ENCODE data around the gene F13A1. TPM values are rescaled to one million over a fixed set of nuclear protein-coding genes. Genes with fewer than 3 reads are reported as not detected.

F13A1 gene
- total and polyA plus RNA-seq, 2 of the 8 experiments (the other 6 are each of a cell fraction or from before 2014, with no cell fraction given) = 0.57 to 1.5 TPM

DNA sequence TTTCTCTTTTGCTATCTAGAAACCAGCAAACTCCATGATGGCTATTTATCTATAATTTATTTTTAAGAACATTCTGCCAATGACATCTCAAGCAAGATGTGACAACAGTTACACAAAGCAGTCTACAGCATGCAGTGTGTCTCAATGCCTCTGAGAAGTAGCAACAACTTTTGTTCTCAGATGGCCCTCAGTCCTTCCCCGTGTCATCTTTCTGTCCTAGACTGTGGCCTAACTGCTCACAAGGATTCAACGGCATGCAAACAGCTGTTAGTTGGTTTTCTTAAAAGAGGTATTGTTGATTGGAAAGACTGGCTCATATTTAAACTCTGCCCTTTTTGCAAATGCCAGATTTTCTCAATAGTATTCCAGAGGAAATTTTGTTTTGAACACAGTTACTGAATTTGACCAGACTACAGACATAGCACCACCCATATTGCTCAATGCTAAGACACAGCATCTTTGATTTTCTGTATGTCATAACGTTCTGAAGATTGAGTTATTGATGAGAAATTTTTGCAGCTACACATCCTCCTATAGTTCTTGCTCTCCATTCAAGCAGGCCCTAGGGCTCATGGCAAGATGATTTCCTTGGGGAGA, 26.1 kb upstream of the F13A1 start:
- H3K4ac ChIP-seq (replicated peaks; ENCODE audit: insufficient read length, low read depth, low read length) = no peak overlapping the region
- no peak overlapping the region for H3K14ac ChIP-seq (ENCODE audit: insufficient read length)
- H3K79me2 ChIP-seq (ENCODE audit: control insufficient read depth in 1 of 2, insufficient read depth in 2 of 2, low read length in 2 of 2) = no peaks in the 10 kb centered on the region
- H3K56ac ChIP-seq (replicated peaks; ENCODE audit: insufficient read length, low read depth, low read length) = no peak overlapping the region
- FAIRE-seq (no peak), DNase-seq (ENCODE audit: low read depth in 1 of 2, low spot score in 2 of 2) (no peak)
- H3K23ac ChIP-seq (ENCODE audit: insufficient read length) = no peak overlapping the region
- 87% methylated on average over 3 of the region's 3 CpGs; no CpG with 5 or more reads in 1 of the 2 experiments for WGBS, 2 experiments (ENCODE audit: extremely low coverage in 1 of 2, insufficient coverage in 1 of 2, insufficient read length in 1 of 2, insufficient replicate concordance in 2 of 2, low coverage in 1 of 2, low lambda C conversion rate in 2 of 2, missing lambda C conversion rate in 1 of 2)
- H3K27ac ChIP-seq (ENCODE audit: low read depth, low read length) = no peak overlapping the region
- H3K4me3 ChIP-seq (ENCODE audit: extremely low read depth in 1 of 4, insufficient read depth in 2 of 4, low read depth in 3 of 4, low read length in 4 of 4) = no peak overlapping the region
- H2AFZ ChIP-seq (ENCODE audit: low read length) = no peak overlapping the region
- H3K4me1 ChIP-seq (replicated peaks in 1 of 4; ENCODE audit: control insufficient read depth in 3 of 4, insufficient read depth in 4 of 4, low read length in 3 of 4) = no peaks in the 10 kb centered on the region
- no peak overlapping the region for H4K91ac ChIP-seq (replicated peaks; ENCODE audit: insufficient read length, low read length)
- H3K4me2 ChIP-seq (ENCODE audit: insufficient read depth in 1 of 2, low read depth in 2 of 2, low read length in 2 of 2) = no peak overlapping the region
- H2BK15ac ChIP-seq (ENCODE audit: low read length) = no peak overlapping the region
- H3K18ac ChIP-seq (ENCODE audit: extremely low read depth, low read length) = no peak overlapping the region
- H3K36me3 ChIP-seq (ENCODE audit: control insufficient read depth in 2 of 4, insufficient read depth in 4 of 4, low read length in 3 of 4) = no peaks in the 10 kb centered on the region
- H2BK5ac ChIP-seq (ENCODE audit: low read depth, low read length) = no peak overlapping the region
- H3K9me3 ChIP-seq (ENCODE audit: insufficient read depth in 2 of 2, low read depth in 1 of 2, low read length in 1 of 2) = no peaks in the 10 kb centered on the region
- no peak overlapping the region for H2BK120ac ChIP-seq (replicated peaks; ENCODE audit: low read depth, low read length)
- no peaks in the 10 kb centered on the region for H3K79me1 ChIP-seq (ENCODE audit: low read depth, low read length)
- H3K27me3 ChIP-seq (replicated peaks in 1 of 4; ENCODE audit: control insufficient read depth in 3 of 4, extremely low read depth in 1 of 4, insufficient read depth in 3 of 4, low read length in 3 of 4) = no peaks in the 10 kb centered on the region
- H3K9ac ChIP-seq (replicated peaks in 1 of 4; ENCODE audit: extremely low read depth in 1 of 4, low read depth in 3 of 4, low read length in 3 of 4) = no peak overlapping the region
- no peaks in the 10 kb centered on the region for H4K20me1 ChIP-seq (replicated peaks in 1 of 2; ENCODE audit: control insufficient read depth in 1 of 2, insufficient read depth in 2 of 2, low read length in 2 of 2)
- no peak overlapping the region for H4K8ac ChIP-seq (ENCODE audit: extremely low read depth, insufficient read depth, low read length)
- H4K5ac ChIP-seq (ENCODE audit: insufficient read length, low read depth, low read length) = no peak overlapping the region
- H3K23me2 ChIP-seq (ENCODE audit: low read depth, low read length) = no peaks in the 10 kb centered on the region
- H2BK20ac ChIP-seq (ENCODE audit: low read length) = no peak overlapping the region
- ChIA-PET CTCF (ENCODE audit: partially characterized antibody) (interaction anchor here (1.2 kb wide), 2 partner anchors 31 to 201 kb away, joined by 3 to 4 read pairs; no protein-coding TSS in a partner anchor), POLR2A (ENCODE audit: partially characterized antibody) (no interaction called here)
- H2BK12ac ChIP-seq (ENCODE audit: low read depth, low read length) = no peak overlapping the region
- no peak overlapping the region for H2AK5ac ChIP-seq (ENCODE audit: low read depth, low read length)
- TF ChIP-seq ATF3 (IDR thresholded peaks at IDR 0.05; ENCODE audit: insufficient read depth, low read depth, low read length) (no peak), POLR2AphosphoS5 (IDR thresholded peaks at IDR 0.05; ENCODE audit: low read depth, low read length) (no peak), POLR2A (IDR thresholded peaks at IDR 0.05; ENCODE audit: control extremely low read depth in 1 of 2, low read depth in 2 of 2, low read length in 2 of 2) (no peak)

Measured in H1 (cell line).